GM13976 (cell line): ENCODE results near the gene DPP6.

ENCODE experiments used
- DNase-seq: peaks from one replicate; pipeline ENCODE4 v3.0.0; 2012; ENCODE audit warnings: low spot score
- CTCF ChIP-seq: IDR thresholded peaks from 2 replicates; pipeline ENCODE4 v1.5.1; 2012; ENCODE audit warnings: borderline replicate concordance, mild to moderate bottlenecking; ENCODE audit not compliant: insufficient read depth; ENCODE audit errors: extremely low read depth, missing control alignments, control extremely low read depth
- in situ Hi-C: fragments of 300-500 bp; cut with MboI; formaldehyde crosslinking; loops from one replicate; pipeline ENCODE4 v1.12.0; 2022; ENCODE audit warnings: low sequenced_read_pairs, mixed read lengths, inconsistent platforms; ENCODE audit not compliant: unreplicated experiment

The DPP6 gene

GRCh38 chr7:154688952-154689351 is 636.8 kb downstream of the DPP6 start:
- TF ChIP-seq CTCF = no peak
- in situ Hi-C loops = no loop called here
- DNase-seq = no peak

- no peak for TF ChIP-seq CTCF
Measured at GRCh38 chr7:154690411-154690810, 638.2 kb downstream of the DPP6 start.

GRCh38 chr7:154693661-154694060 is 641.5 kb downstream of the DPP6 start:
- in situ Hi-C loops = no loop called here
- no peak for TF ChIP-seq CTCF
- no peak for DNase-seq

More at GRCh38 chr7:154690411-154690810, 638.2 kb downstream of the DPP6 start:
- DNase-seq = no peak
- in situ Hi-C loops = no loop called here

GRCh38 chr7:154695836-154696235 is 643.6 kb downstream of the DPP6 start:
- in situ Hi-C loops = no loop called here
- no peak for TF ChIP-seq CTCF
- no peak for DNase-seq

GRCh38 chr7:154696556-154696955 is 644.4 kb downstream of the DPP6 start:
- DNase-seq = no peak
- no peak for TF ChIP-seq CTCF
- in situ Hi-C loops = no loop called here

GRCh38 chr7:154698726-154699291 is 646.6 kb downstream of the DPP6 start:
- no peak for DNase-seq
- in situ Hi-C loops = no loop called here
- peak; percentile 14 for TF ChIP-seq CTCF
